ENCODE data around the gene TRIM52. TPM values are rescaled to one million over a fixed set of nuclear protein-coding genes. Genes with fewer than 3 reads are reported as not detected.

Gene TRIM52
- total and polyA plus RNA-seq, 2 of the 13 experiments (the other 11 are each of a cell fraction or from before 2014, with no cell fraction given) = 7.2 to 11.6 TPM

- TF ChIP-seq UBTF (CRISPR knock-in tag; IDR thresholded peaks at IDR 0.05) (peak; percentile 74), MED13 (CRISPR knock-in tag; IDR thresholded peaks at IDR 0.05) (peak; percentile 72; the same call in 1 of the 2 replicates), HMGA1 (CRISPR knock-in tag; conservative IDR thresholded peaks at IDR 0.05) (no peak), NR2F2 (IDR thresholded peaks at IDR 0.05; ENCODE audit: borderline replicate concordance, low read depth) (peak; percentile 17; the same call in 1 of the 2 replicates), LBX2 (CRISPR knock-in tag; IDR thresholded peaks at IDR 0.05; ENCODE audit: borderline replicate concordance) (no peak), ZNF33B (CRISPR knock-in tag; IDR thresholded peaks at IDR 0.05) (peak; percentile 80; the same call in 1 of the 2 replicates), PRDM15 (CRISPR knock-in tag; IDR thresholded peaks at IDR 0.05) (no peak), ZNF589 (CRISPR knock-in tag; conservative IDR thresholded peaks at IDR 0.05) (no peak), NAIF1 (CRISPR knock-in tag; IDR thresholded peaks at IDR 0.05; ENCODE audit: borderline replicate concordance) (no peak; the same call in 1 of the 2 replicates), GATAD1 (CRISPR knock-in tag; IDR thresholded peaks at IDR 0.05) (peak; percentile 79), ZNF557 (CRISPR knock-in tag; IDR thresholded peaks at IDR 0.05) (0 out of 2 replicates have a peak, but pooled peaks have one; percentile 39), ZNF10 (CRISPR knock-in tag; IDR thresholded peaks at IDR 0.05; ENCODE audit: borderline replicate concordance, low read depth) (no peak), ZNF879 (CRISPR knock-in tag; IDR thresholded peaks at IDR 0.05) (no peak), NFATC3 (CRISPR knock-in tag; IDR thresholded peaks at IDR 0.05) (no peak), ZNF331 (CRISPR knock-in tag; IDR thresholded peaks at IDR 0.05) (no peak), ZNF460 (CRISPR knock-in tag; IDR thresholded peaks at IDR 0.05; ENCODE audit: borderline replicate concordance) (no peak), MXD1 (CRISPR knock-in tag; IDR thresholded peaks at IDR 0.05) (peak; percentile 19; the same call in 1 of the 2 replicates), FOXC1 (CRISPR knock-in tag; IDR thresholded peaks at IDR 0.05; ENCODE audit: borderline replicate concordance) (0 out of 2 replicates have a peak, but pooled peaks have one; percentile 16), KMT2B (CRISPR knock-in tag; IDR thresholded peaks at IDR 0.05) (0 out of 2 replicates have a peak, but pooled peaks have one; percentile 26), MYNN (CRISPR knock-in tag; IDR thresholded peaks at IDR 0.05; ENCODE audit: low read depth) (no peak)
- TF ChIP-seq, protein P1, sequence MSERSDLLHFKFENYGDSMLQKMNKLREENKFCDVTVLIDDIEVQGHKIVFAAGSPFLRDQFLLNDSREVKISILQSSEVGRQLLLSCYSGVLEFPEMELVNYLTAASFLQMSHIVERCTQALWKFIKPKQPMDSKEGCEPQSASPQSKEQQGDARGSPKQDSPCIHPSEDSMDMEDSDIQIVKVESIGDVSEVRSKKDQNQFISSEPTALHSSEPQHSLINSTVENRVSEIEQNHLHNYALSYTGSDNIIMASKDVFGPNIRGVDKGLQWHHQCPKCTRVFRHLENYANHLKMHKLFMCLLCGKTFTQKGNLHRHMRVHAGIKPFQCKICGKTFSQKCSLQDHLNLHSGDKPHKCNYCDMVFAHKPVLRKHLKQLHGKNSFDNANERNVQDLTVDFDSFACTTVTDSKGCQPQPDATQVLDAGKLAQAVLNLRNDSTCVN (CRISPR knock-in tag; IDR thresholded peaks at IDR 0.05; ENCODE audit: borderline replicate concordance) = no peak; the same call in 1 of the 2 replicates
Observed at GRCh38 chr5:181246276-181247049, 14.5 kb downstream of the TRIM52 start (continued).

Measured in HepG2 (cell line).